Uterus (tissue), 4 donors: ENCODE measurements around the gene ITGA6. TPM values are rescaled to one million over a fixed set of nuclear protein-coding genes. Genes with fewer than 3 reads are reported as not detected.
A peak's percentile ranks its signal among the peaks of the same experiment; 100 is the strongest.

Source experiments
- DNase-seq, 2 donors: peaks; one replicate each; pipeline ENCODE4 v3.0.0-alpha.2; 2019 to 2020
- H3K27ac ChIP-seq, 2 donors: fragments of 200-600 bp; sonication (generic); 1 replicate in 1 of 2; 2 replicates in 1 of 2; pipeline ENCODE4 v1.5.1; 2016 to 2018
- H3K27me3 ChIP-seq, 2 donors: fragments of 200-600 bp; sonication (generic); one replicate each; pipeline ENCODE4 v1.5.1; 2018 to 2019; ENCODE audit warnings: control low read depth in 1 of 2
- H3K36me3 ChIP-seq, 2 donors: fragments of 200-600 bp; sonication (generic); one replicate each; pipeline ENCODE4 v1.5.1; 2019; ENCODE audit warnings: control low read depth in 1 of 2
- H3K4me1 ChIP-seq, 2 donors: fragments of 200-600 bp; sonication (generic); one replicate each; pipeline ENCODE4 v1.5.1; 2018 to 2019; ENCODE audit warnings: control low read depth in 1 of 2
- H3K4me3 ChIP-seq, 2 donors: fragments of 200-600 bp; sonication (generic); 1 replicate in 1 of 2; 2 replicates in 1 of 2; pipeline ENCODE4 v1.5.1; 2018 to 2019; ENCODE audit warnings: mild to moderate bottlenecking in 1 of 2
- H3K9me3 ChIP-seq, 2 donors: fragments of 200-600 bp; sonication (generic); one replicate each; pipeline ENCODE4 v1.5.1; 2019; ENCODE audit warnings: control low read depth in 1 of 2
- CTCF ChIP-seq, 4 experiments: fragments of 200-600 bp in 2 of 4; fragments of 450-650 bp in 2 of 4; sonication (generic) in 2 of 4; IDR thresholded peaks; one replicate each; pipeline ENCODE4 v1.5.1; 2016 to 2019; ENCODE audit warnings: antibody characterized with exemption in 4 of 4, mild to moderate bottlenecking in 2 of 4, moderate library complexity in 1 of 4
- POLR2A ChIP-seq, 2 donors: fragments of 450-650 bp; IDR thresholded peaks; one replicate each; pipeline ENCODE4 v1.6.1; 2016; ENCODE audit warnings: antibody characterized with exemption in 2 of 2, mild to moderate bottlenecking in 1 of 2, moderate library complexity in 1 of 2
- intact Hi-C: fragments of 100-400 bp; cut with DNase I; formaldehyde crosslinking; loops from one replicate; pipeline ENCODE4 v1.15.1; 2023; ENCODE audit warnings: low total_unique reads
- total RNA-seq, 4 donors: library from RNA; depleted of rRNA in 3 of 4; stranded (reverse); fragments of >200 nt in 3 of 4; gene quantifications; one replicate each; pipeline versions ENCODE4 v1.1.0 to v1.2.4, GENCODE V29; 2014 to 2023
- donor health status: DM: yes; HTN: yes; CAD: no.

ITGA6 gene
- 100 to 1,000 TPM in 2 of 4 donors, 10 to 100 TPM in 2; 57.4 to 195 (median 120) TPM for total RNA-seq

- Histone ChIP-seq H3K4me1 (no peaks in the 10 kb centered on the region), H3K9me3 (no peaks in the 10 kb centered on the region), H3K36me3 (no peaks in the 10 kb centered on the region), H3K27ac (peak within 1 kb of the TSS; percentile 88 to 89), H3K4me3 (peak within 1 kb of the TSS; percentile 54), H3K27me3 (no peaks in the 10 kb centered on the region)
- intact Hi-C loops = no loop called here
- TF ChIP-seq POLR2A (IDR thresholded peaks at IDR 0.05) (peak; percentile 45 to 79), CTCF (IDR thresholded peaks at IDR 0.05) (peak in 3 of 4 experiments; percentile 16 to 26 (median 20))
- peak; percentile 59 to 67 for DNase-seq
Observed at GRCh38 chr2:172427256-172427989, at the start of gene ITGA6. ITGA6 (plus strand) TSS chr2:172427586.

GRCh38 chr2:172380436-172381274 is 46.7 kb upstream of the ITGA6 start:
- DNase-seq = no peak
- no peak for TF ChIP-seq CTCF (IDR thresholded peaks at IDR 0.05)
- TF ChIP-seq POLR2A (IDR thresholded peaks at IDR 0.05) = no peak
- no peaks in the 10 kb centered on the region for H3K9me3 ChIP-seq
- peaks cover 0 to 5% of the 10 kb centered on the region in 2 donors for H3K4me1 ChIP-seq
- intact Hi-C loops = no loop called here
- no peaks in the 10 kb centered on the region for H3K36me3 ChIP-seq
- H3K27ac ChIP-seq = peak overlapping the region; percentile 66 to 68
- H3K4me3 ChIP-seq = no peak overlapping the region
- no peaks in the 10 kb centered on the region for H3K27me3 ChIP-seq

GRCh38 chr2:172381275-172382027 is 45.9 kb upstream of the ITGA6 start:
- Histone ChIP-seq H3K4me3 (no peak overlapping the region), H3K4me1 (peaks cover 0 to 5% of the 10 kb centered on the region in 2 donors), H3K36me3 (no peaks in the 10 kb centered on the region), H3K27me3 (no peaks in the 10 kb centered on the region), H3K9me3 (no peaks in the 10 kb centered on the region), H3K27ac (peak overlapping the region; percentile 66 to 68)
- no peak for DNase-seq
- intact Hi-C loops = no loop called here
- TF ChIP-seq CTCF (IDR thresholded peaks at IDR 0.05) (no peak), POLR2A (IDR thresholded peaks at IDR 0.05) (no peak)

GRCh38 chr2:172387361-172387760 is 40.0 kb upstream of the ITGA6 start:
- Histone ChIP-seq H3K36me3 (no peaks in the 10 kb centered on the region), H3K27ac (no peak overlapping the region), H3K4me1 (no peaks in the 10 kb centered on the region), H3K9me3 (no peaks in the 10 kb centered on the region), H3K4me3 (no peak overlapping the region), H3K27me3 (no peaks in the 10 kb centered on the region)
- no peak for DNase-seq
- intact Hi-C loops = no loop called here
- no peak for TF ChIP-seq POLR2A (IDR thresholded peaks at IDR 0.05)
- TF ChIP-seq CTCF (IDR thresholded peaks at IDR 0.05) = no peak
